Stimulated activated CD4-positive, alpha-beta T cell treated with anti-CD3 and anti-CD28 coated beads, Interleukin-15, amount 100 ng/mL, for 1 hour (primary cell): ENCODE data around the gene PALM3.

Experiments
- DNase-seq, 2 donors: peaks; one replicate each; pipeline ENCODE4 v3.0.0-alpha.2; 2020; ENCODE audit warnings: low read depth in 1 of 2, low spot score in 1 of 2

The PALM3 gene

DNA sequence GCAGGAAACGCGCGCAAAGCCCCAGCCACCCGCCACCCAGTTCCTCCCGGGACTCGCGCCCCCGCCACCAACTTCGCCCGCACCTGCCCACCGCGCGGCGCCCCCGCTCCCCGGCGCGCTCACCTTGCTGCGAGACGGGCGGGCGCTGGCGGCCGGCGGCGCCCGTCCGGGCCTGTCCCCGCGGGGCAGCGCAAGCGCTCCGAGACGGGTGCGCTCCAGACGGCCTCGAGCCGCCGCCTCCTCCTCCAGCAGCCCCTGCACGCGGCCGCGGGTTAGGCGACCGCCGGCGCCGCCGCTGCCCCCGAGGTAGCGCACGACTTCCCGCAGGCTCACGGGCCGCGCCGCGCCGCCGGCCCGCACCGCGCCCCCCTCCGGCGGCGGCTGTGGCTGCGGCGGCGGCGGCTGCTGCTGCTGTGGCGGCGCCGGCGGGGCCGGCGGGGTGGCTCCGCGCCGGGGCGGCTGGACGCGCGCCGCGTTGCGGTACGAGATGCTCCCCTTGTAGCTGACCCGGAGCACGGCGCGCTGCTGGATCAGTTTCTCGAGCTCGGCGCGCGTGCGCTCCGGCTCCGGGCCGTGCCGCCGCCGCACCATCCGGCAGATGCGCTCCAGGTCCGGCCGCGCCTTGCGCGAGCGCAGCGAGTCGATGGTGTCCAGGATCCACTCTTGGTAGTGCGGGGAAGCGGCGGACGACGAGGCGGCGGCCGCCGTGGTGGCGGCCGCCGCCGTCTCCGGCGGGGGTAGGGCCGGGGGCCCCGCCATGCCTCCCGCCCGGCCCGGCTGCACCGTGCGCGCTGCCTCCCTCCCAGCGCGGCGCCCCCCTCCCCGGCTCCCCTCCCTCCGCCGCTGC, 28.0 kb upstream of the PALM3 start:
- peak in 1 of 2 donors; percentile 46 for DNase-seq

DNA sequence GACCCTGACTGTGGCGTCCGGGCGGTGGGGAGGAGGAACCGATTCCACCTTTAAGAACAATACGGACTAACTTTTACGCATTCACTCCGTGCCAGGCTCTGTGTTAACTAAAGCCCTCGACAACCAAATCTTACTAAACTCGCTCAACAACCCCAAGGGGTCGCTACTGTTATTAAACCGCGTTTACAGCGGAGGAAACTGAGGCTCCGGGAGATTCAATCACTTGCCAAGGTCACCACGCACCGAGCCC, 27.5 kb upstream of the PALM3 start:
- no peak for DNase-seq

DNA sequence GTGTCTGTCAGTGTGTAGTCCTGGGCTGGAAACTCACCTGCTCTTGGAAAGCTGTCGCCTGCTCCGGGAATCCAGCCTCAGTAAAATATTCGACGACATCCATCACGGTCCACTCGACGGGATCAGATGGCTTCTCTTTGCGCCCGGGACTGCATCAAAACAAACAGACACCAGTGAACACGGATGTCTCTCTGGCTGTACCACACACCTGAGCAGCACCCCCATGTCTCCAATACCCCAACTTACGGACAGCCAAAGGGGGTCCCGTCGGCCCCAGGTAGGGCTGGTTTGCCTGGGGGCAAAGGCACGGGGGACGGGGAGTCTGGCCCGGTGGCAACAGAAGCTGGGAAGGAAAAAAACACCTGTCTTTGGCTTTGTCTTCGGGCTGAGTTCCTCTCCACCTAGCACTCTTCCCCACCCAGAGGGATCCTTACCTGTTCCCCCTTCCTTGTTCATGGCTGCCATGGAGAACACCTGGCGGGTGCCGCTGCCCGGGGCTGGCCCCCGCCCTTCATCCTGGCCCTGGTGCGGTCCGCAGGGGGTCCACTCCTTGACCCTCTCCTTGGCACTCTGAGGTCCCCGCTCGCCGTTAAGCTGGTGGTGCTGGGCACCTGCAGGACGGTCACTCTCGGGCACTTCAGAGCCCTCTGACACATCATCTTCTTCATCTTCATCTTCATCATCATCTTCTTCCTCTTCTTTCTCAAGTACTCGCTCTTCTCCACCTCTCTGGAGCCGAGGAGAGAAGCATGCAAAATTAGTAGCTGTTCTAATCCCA, 26.9 kb upstream of the PALM3 start:
- DNase-seq: no peak

DNA sequence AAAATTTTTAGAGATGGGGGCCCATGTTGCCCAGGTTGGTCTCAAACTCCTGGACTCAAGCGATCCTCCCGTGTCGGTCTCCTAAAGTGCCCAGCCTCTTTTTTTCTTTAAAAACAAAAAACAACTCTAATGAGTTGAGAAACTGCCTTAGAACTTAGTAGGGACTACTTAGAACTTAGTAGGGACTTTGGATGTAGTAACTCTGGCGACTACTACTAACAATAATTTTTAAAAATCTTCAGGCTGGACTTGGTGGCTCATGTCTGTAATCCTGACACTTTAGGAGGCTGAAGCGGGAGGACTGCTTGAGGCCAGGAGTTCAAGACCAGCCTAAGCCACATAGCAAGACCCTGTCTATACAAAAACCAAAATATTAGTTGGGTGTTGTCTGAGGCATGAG, 24.2 kb upstream of the PALM3 start:
- DNase-seq: no peak

DNA sequence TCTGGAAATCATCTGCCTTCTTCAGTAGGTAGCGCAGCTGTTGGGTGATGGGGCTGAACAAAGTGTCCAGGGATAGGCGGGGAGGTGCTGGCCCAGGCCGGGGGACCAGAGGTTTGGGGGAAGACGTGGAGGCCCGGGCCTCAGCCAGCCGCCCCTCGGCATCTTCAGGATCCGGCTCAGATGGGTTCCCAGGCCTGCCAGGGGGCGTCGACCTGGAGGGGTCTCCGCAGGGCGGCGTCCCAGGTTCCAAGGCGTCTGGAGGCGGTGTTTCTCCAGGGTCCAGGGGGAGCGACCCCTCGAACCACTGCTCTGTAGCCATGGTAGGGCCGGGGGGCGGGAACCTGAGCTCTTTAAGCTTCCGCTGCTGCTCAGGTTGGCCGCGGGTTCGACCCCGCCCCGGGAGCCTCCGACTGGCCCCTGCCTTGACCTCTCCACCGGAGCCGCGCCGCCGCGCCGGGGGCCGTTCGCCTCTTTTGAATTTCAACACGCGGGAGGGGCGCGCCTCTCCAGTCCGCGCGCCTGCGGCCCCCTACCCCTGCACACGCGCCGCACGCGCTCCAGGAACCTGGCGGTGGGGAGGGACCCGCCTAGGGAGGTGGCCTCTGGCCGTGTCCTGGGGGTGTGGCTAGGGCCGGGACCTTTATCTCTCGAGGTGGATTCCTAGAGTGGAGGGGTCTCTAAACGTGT, 23.6 kb upstream of the PALM3 start, which contains the start of gene C19orf67:
C19orf67 (minus strand) TSS at position 475 of the 687 bp plus-strand sequence; CDS start at position 319, 156 bp downstream.
- no peak for DNase-seq

DNA sequence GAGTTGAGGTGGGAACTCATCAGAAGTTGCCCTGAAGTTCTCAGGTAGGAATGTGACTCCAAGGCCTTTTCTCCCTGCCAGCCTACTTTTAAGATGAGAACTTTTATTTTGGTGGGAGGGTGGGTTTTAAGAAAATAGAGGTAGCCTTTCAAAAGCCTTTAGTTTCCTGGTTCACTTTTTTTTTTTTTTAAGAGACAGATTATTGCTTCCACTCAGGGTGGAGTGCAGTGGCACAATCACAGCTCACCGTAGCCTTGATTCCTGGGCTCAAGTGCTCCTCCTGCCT, 20.7 kb upstream of the PALM3 start:
- no peak for DNase-seq

DNA sequence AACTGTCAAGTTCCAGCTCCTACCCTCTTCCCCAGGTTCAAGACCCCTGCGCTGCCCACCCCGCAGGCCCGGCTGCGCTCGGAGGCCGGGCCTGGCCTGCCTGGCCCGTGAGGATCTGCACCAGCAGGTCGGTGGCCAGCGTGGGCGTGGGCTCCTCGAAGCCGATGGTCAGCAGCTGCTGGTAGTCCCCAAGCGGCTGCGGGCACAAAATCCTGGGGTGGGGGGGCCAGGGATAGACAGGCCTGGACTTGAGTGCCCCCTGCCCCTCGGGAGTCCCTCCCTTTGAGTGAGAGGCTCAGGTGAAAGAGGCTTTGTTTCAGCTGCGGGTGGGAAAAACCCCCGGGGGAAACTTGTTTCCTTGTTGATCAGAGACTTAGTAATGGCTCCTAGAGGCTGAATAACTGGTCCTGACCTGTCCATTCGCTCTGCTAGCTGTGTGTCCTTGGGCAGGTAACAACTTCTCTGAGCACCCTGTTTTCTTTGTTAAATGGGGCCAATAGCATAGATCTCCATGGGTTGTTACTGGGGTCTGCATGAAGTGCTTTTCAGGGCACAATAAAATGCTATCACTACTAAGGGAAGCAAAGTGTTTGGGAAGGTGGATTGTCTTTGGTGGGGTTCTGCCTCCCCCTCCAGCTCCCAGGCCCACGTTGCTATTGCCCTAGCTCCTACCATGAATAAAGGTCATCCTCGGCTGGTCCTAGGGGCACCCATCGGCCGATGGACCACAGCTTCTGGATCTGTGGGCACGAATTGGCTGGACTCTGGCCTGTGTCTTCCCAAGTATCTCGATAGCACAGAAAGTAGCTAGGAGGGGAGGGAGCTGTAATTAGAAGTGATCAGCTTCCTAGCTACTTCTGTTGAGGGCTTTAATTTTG, 20.2 kb upstream of the PALM3 start:
- no peak for DNase-seq

DNA sequence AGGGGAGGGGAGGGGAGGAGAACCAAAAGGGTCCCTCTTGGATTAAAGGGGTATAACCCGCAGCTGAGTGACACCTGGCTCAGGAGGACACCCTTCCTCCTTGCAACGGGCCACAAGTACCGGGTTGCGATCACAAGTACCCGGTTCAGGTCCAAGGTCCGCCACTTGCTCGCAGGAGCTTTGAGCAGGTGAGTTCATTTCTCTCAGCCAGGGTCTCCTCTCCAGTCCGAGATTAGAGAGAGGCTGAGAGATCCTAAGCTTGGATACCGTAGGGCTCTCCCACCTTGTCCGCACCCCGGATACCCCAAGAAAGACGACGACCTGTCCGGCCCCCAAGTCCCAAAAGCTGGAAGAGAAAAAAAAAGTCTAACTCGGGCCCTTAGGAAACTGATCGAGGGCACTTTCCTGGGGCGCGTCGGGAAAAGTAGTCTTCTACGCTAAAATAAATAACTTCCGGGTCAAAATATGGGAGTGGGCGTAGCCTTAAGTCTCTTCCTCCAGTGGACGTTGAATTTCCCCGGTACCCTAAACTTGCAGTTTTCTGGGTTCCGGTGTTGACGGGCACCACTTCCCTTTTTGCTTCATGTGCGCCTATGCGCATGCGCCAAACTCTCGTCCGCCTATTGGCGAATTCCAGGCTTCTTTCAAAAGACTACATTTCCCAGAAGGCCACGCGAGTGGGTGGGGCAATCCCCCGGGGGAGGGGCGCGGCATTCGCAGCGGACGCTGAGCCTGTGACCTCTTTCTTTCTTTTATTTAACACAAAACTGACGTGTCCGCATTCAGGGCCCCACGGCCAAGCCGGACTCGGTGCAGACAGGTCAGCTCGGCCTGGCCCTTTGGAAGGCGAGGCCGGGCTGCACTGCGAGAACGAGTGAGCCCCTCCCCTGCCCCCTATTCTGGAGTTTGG, 19.3 kb upstream of the PALM3 start:
- peak; percentile 97 to 98 for DNase-seq

DNA sequence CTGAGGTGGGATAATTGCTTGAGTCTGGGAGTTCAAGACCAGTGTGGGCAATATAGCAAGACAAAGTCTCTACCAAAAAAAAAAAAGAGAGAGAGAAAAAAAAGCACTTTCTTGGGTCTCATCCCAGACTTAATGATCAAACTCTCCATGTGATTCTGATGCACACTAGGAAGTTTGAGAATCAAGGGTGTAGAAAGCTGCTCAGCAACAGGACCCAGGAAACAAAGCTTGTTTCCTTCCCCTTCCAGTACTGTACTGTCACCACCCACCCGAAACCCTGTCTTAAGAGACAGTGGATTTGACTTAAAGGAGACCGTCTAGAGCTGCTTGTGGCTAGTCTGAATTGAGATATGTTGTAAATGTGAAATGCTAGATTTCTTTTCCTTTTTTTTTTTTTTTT, 16.5 kb upstream of the PALM3 start:
- no peak for DNase-seq

DNA sequence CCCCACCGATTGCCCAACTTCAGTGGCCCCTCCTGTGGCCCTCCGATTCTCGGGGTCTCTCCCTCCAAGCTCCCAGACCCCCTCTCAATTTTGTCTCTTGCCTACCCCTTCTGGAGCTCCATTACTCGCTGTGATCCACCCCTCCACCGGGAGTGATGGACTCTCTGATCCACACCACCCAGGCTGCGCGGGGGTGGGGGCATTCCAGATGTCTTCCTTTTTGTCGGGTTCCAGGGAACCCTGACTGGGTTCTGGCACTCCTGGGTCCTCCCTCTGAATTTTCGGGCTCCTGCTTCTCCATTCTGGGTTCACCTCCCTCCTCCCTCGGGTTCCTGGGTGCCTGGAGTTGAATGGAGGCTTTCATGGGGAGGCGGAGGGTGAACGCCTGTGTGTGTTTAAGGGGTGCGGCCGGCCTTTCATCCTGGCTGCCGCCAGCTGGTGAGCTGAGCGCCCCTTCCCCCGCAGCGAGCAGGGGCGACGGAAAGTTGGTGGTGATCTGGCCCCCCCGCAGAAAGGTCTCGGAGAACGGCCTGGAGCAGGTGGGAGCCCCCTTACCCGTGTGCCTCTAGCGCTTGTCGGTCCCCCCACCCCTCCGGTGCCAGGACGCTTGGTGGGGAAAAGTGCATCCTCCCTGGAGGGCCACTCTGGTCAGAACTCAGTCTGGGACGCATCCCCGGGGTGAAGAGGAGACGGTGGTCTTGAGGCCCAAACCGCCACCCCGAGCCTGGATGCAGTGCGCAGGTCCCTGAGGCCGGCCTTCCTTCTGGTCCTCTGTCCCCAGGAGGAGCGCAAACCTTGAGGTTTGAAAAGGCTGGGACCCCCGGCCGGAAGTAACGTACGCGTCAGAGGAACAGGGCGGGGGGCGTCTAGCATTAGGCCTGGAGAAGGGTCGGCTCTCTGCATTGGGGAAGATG, 12.3 kb upstream of the PALM3 start:
- no peak for DNase-seq

DNA sequence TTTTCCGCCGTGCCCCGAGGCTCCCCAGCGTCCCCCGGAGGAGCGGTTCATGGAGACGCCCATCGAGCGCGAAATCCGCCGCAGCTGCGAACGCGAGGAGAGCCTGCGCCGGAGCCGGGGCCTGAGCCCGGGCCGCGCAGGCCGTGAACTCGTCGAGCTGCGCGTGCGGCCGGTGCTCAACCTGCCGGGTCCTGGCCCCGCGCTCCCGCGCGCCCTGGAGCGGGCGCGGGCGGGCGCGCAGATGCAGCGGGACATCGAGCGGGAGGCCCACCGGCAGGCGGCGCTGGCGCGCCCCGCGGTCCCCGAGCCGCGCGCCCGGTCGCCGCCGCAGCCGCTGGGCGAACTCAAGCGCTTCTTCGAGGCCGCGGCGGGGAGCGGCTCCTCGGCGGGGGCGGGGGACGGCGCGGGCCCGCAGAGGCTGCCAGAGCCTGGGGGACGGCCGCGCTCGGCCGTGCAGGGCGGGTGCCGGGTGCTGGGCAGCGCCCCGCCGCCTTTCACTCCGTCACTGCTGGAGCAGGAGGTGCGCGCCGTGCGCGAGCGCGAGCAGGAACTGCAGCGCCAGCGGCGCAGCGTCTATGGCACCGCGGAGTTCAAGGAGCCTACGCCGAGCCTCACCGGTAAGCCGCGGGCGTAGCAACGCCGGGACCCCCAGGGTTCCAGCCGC, 11.5 kb upstream of the PALM3 start:
- DNase-seq: peak; percentile 63 to 70

DNA sequence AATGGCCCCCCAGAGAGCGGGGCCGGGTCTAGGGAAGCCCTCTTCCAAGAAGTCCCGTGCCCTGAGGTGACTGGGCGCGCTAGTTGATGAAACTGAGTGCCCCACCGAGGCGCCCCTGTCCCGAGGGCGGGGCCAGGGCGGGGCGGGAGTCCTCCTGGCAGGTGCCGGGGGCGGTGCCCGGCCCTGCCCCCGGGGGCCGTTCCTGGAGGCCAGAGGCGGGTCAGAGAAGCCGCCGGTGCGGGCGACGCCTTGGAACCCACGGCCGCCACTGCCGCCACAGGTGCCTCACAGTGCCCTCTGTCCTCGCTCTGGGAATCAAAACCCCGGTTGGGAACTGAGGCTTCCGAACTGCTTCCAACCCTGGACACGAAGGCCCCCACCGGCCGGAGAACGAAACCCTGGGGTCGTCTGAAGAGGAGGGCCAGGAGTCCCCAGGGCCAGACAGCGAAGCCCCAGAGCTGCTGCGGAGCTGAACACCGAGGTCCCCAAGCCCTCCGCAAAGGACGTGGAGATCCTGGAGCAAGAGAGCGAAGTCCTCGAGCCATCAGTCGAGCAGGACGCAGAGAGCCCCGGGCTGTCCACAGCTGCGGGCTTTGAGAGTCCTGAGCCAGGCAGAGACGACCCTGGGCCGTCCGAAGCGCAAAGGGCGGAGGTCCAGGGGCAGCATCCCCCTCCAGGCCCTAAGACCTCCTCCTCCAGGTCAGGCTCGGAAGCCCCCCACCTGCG, 10.8 kb upstream of the PALM3 start, which contains the start of gene MISP3:
MISP3 (plus strand) TSS at position 252 of the 726 bp plus-strand sequence. CDS start 524 bp downstream, outside the sequence.
- DNase-seq: no peak

DNA sequence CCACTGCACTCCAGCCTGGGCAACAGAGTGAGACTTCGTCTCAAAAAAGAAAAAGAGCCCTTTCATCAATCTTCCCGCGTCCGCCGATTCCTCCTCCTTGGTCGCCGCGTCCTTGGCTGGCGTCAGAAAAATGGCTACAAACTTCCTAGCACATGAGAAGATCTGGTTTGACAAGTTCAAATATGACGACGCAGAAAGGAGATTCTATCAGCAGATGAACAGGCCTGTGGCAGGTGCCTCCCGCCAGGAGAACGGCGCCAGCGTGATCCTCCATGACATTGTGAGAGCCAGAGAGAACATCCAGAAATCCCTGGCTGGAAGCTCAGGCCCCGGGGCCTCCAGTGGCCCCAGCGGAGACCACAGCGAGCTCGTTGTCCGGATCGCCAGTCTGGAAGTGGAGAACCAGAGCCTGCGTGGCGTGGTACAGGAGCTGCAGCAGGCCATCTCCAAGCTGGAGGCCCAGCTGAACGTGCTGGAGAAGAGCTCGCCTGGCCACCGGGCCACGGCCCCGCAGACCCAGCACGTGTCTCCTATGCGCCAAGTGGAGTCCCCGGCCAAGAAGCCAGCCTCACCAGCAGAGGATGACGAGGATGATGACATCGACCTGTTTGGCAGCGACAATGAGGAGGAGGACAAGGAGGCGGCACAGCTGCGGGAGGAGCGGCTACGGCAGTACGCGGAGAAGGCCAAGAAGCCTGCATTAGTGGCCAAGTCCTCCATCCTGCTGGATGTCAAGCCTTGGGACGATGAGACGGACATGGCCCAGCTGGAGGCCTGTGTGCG, 8.6 kb upstream of the PALM3 start:
- DNase-seq: no peak

DNA sequence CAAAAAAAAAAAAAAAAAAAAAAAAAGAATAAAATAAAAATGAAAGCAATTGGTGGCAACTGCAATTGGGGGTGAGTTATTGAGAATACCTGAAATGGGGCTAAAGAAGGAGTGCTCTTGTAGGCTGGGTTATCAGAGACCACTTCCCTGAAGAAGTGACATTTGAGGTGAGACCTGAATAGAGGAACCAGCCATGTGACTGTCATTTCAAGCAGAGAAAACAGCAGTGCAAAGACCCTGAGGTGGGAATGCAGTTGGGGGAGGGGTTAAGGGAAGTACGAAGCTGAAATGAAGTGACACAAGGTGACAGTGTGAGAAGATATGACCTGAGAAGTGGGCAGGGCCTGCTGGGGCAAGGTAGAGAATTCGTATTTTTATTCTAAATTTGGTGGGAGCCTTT, 4.3 kb upstream of the PALM3 start:
- DNase-seq: no peak

DNA sequence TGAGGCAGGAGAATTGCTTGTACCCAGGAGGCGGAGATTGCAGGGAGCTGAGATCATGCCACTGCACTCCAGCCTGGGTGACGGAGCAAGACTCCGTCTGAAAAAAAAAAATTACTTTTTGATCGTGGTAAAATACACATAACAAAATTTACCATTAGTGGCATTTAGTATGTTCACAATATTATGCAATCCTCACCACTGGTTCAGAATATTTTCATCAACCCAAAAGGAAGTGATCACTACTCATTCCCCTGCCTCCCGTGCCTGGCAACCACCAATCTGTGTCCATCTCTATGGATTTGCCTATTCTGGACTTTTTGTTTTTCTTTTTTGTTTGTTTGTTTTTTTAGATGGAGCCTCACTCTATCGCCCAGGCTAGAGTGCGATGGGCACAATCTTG, 1.2 kb upstream of the PALM3 start:
- DNase-seq: no peak

DNA sequence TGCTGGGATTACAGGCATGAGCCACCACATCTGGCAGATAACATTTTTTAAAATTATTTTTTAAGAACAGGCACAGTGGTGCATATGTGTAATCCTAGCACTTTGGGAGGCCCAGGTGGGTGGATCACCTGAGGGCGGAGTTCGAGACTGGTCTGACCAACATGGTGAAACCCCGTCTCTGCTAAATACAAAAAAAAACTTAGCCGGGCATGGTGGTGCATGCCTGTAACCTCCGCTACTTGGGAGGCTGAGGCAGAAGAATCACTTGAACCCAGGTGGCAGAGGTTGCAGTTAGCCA, 631 bp upstream of the PALM3 start:
- no peak for DNase-seq

DNA sequence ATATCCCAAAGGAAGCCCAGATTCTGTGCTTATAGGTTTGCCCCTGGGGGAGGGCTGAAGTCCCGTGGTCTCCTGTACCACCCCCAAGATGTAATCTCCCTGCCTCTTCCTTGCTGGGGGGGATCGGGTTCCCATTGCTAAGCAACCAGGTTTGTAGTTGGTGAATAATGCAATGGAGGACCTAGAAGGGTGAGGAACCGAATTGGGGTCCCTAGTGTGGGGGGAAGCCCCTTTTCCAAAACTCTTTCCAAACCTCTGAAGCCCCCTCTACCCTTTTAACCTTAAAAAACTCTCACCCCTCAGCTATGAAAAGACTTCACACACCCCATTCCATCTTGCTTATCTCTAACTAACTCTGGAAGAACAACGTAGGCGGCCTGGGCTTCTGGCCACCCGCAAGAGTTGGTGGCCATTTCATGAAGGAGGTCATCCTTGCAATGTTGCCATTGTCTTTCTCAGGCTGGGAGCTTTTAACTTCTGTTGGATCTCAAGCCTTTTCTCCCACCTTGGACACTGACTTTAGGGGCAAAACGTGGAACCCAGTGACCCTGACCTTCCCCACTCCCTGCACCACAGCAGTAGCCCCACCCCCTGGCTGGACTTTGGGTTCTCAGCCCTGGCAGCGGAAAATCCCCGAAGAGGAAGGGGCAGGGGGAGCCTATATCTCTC, 661 bp downstream of the PALM3 start:
- DNase-seq: no peak
